HG03439 (cell line): ENCODE measurements around the gene SLC25A51.
A peak's percentile ranks its signal among the peaks of the same experiment; 100 is the strongest.
"Not testable (repeated sequence)": the region's sequence is repeated elsewhere in the genome, so short reads cannot be mapped to it uniquely, and the experiment has no call there.

ENCODE experiments used
- ATAC-seq: cut with Tn5 transposase; IDR thresholded peaks from one replicate; pipeline ENCODE4 v1.9.1; 2021; ENCODE audit warnings: mild to moderate bottlenecking, moderate library complexity; ENCODE audit not compliant: unreplicated experiment

The SLC25A51 gene

DNA sequence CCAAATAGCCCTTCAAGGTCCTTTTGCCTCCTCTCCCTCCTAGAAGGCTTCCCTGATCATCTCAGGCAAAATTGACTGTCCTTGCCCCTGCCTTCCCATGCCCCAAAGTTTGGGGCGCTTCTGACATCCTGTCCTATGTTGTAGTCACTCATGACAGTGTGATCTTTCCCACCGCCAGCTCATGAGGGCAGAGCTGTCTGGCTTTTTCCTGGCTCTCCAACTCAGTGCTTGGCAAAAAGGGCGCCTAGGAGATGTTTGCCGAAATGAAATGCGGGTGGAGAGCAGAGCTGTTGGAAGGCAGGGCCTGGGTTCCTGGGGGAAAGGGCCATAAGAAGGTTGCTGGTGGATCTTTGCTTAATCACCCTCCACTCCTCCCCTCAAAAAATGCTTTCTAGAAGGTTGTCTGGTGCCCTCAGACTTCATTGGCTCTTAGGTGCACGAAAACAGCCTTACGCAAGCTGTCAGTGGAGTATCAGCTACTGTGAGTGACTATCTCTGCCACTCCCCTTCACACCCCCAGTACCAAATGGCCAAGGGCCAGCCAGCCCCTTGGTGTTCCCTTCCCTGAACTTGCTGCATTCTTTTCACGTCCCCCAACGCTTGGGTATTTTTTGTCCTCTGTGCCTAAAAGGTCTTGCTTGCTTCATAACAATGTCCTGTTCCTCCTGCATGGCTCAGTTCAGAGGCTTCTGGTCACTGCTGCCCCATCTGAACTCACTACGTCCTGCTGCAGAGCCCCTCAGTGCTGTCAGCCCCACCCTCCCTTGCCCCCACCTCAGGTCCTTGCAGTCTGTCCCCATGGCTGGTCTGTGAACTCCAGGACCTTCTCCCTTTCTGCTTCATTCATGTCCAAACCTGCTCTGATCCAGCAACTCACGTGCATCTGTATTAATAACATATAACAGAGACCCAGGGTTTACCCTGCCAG lies 2.6 kb upstream of the SLC25A51 start:
- ATAC-seq, result no peak

DNA sequence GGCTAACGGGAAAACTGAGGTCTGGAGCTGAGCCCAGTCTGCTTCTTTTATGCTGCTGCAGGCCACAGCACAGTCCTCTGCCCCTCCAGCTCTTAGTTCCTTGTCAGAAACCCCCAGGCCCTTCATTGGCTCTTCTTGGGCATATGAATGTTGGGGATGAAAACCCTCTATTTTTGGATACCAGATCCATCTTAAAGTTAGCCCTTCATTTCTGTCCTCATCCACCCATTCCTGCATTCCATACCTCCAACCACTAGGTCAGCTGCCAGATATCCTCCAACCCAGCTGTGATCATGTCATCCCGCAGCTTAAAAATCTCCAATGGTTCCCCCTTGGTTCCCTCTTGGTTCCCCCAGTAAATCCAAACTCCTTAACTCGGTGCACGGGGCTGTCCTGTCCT lies 1.8 kb upstream of the SLC25A51 start:
- ATAC-seq, result no peak

DNA sequence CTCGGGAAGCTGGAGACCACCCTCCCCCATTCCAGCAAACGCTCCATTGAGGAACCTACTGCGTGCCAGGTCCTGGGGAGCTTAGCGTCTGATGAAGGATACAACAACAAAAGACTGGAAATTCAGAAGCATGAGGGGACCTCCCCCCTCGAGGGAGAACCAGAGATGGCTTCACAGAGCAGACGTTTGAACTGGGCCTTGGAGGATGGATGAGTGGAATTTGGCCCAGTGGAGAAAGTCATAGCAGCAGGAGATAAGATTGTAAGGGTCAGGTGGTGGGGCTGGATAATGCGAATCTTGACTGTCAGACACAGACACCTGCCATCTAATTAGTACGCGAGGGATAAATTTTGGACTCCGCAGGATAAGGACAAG lies 1.2 kb upstream of the SLC25A51 start:
- no peak for ATAC-seq

DNA sequence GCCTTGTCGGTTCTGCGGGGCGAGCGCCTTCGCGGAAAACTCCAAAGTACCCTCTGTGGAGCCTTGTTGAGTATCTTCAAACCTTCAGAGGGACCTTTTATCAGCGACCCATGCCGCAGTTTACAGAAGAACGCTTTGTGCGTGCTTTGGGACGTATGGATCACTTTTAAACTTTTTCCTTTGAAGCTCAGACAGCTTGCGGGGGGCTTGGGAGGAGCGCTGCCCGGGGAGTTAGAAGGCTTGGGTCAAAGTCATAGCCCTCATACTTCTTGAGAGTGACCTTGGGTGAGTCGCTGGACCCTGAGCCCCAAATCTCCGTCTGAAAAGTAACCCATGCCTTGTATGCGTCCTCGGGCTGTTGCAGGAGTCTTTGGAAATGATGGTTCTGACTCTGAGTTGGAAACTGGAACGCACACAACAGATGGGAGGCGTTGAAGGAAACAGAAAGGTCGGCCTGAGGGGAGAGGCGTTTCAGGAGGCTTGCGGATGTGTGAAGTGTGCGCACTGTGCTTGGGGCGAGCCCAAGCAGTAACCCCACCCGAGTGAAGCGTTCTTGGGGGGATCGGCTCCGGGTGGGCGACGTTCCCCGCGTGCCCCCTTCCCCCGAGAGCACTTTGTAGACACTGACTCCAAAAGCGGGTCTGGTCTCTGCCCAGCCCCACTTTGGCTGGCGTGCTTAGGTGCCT lies 661 bp upstream of the SLC25A51 start:
- no peak for ATAC-seq

DNA sequence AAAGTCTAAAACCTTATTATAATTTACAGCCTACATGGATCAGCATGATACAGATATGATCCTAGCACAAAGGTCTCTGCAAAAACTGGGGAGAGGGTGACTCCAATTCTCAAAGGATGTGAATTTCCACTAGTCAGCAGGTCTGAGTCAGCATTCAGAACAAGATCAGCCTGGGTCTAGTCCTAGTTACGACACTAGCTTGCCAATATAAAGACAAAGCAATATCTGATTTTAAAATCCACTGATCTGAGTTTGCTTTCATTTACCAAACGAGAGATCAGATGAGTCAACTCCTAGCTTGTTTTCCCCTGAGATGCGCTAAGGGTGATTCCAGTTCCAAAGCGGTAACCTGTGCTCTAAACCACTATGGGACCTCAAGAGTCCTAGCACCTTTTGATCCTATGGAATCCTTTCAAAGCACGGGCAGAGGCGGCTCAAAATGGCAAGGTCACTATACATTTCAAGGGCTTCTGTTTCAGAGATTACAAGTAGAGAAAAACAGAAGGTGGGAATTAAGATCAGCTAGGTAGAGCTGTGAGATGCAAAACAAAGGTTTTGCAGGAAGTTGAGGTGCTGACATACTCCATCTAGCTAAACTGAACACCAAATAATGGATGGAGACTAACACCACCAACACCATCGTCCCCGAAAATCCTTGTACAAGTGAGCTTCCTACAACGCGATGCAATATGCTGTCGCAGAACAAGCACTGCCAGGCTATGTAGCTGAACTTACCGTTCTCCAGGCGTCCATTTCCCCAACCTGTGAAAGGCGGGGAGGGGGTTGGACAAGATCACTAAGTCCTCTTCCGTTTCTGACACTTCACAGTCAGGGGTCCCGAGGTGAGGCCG lies 906 bp downstream of the SLC25A51 start:
- ATAC-seq, result peak; percentile 8

DNA sequence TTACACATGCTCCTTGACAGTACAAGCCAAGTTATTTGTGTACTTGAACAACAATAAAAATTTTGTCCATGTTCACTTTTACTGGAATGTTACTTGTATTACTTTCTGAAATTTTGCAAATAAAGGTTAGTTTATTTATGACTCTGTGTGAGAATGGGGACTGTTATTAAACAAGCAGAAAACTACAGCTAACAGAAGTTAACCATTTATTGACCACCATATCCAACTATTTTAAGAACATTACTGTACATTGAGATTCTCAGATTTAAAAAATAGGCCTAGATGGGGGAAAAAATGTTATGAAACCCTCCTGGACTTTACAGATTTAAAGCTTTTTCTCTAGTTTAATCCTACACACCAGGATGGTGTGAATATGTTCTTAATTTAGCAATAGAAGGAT lies 1.8 kb downstream of the SLC25A51 start:
- ATAC-seq, result no peak

DNA sequence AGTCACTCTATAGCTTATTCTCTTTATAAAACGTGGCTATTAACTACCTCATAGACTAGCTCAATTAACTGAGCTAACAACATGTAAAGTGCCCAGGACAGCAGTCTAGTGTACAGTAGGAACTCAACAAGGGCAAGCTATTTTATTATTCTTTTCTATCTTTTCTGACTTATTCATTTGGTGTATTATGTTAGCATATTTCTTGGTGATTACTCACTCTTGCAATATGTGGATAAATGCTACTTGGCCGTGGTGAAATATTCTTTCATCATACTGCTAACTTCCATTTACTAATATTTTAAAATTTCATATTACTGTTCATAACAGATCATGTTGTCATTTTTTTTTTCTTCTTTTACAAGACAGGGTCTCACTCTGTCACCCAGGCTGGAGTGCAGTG lies 4.9 kb downstream of the SLC25A51 start:
- ATAC-seq, result no peak

DNA sequence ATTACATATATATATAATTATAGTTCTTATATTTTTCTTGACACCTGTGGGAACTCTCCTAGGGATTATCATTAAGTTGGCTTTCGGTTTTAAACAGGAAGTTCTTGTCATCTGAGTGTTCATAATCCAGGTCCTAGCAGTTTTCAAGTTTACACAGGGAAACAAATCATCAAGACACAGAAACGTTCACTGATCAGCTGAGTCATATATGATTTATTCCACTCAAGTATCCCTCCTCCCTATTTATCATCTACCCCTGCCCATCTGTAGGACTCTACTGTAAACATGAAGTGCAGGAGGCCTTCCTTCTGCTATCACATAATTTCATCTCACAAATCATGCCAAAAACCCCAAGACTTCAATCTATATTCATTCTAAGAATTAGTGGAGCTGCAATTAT lies 6.3 kb downstream of the SLC25A51 start:
- no peak for ATAC-seq

DNA sequence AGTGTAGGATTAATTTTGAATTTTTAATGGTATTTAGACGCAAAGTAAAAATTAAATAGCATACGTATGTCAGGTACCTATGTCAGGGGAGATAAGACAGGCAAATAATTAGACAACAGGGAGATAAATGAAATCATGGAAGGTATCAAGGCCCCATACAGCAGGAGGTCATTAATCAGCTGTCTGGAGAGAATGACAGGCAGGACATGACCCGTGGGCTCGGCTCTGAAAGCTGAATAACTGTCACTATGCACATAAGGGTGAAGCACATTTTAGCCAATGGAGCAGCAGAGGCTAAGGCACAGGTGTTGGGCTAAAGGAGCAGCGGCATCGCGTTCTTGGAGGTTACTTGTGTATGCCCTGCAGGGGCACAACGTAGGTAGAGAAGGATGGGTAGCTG lies 11.9 kb downstream of the SLC25A51 start:
- no peak for ATAC-seq

DNA sequence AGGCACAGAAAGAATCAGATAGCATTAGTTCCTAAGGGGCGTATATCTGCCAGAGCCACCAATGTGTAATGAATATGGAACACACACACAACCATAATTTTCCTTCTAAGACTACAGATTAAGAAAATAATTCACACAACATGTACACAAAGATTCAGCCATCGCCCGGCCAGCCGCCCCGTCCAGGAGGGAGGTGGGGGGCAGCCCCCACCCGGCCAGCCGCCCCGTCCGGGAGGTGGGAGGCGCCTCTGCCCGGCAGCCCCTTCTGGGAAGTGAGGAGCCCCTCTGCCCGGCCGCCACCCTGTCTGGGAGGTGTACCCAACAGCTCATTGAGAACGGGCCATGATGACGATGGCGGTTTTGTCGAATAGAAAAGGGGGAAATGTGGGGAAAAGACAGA lies 12.9 kb downstream of the SLC25A51 start:
- ATAC-seq, result not testable (repeated sequence)

DNA sequence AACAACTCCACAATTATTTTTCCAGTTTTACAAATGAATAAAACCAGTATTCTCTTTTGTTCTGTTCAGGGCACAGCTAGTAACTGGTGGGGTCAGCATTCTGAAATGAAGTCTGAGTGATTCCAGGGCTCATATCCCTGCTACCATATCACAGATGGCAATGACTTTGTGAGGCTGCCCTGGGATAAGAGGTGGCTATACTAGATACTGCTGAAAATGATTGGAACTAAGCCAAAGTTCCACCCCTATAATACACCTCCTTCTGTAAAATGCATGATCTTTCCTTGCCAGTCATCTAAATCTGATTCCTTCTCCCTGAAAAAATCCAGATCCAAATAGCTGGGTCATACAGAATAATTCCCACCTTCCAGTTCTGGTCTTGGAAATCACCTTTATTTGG lies 14.4 kb downstream of the SLC25A51 start:
- no peak for ATAC-seq

DNA sequence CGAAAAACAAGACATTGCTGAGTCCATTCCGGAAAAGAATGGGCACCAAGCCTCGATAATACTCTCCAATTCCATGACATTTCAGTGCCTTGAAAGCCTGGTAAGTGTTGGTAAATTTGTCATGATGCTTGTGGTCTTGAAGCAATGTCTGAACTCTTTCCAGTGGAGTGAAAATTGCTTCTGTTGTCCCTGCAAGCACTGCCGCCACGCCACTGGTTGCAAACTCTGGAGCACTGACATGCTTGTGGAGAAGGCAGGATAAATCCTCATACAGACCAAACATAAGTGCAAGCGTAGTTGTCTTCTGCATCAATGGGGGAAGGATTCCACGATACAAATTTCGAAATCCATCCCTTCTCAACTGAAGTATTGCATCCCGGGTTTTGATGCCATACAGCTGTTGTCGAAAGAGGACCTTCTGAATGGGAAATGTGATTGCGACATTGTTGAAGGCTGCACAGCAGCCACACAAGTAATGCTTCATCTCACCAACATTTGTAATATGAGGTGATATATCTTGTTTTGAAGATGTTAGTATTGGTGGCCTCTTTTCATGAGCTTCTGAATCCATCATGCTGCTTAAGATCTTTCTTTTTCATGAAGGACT lies 15.8 kb downstream of the SLC25A51 start:
- not testable (repeated sequence) for ATAC-seq

DNA sequence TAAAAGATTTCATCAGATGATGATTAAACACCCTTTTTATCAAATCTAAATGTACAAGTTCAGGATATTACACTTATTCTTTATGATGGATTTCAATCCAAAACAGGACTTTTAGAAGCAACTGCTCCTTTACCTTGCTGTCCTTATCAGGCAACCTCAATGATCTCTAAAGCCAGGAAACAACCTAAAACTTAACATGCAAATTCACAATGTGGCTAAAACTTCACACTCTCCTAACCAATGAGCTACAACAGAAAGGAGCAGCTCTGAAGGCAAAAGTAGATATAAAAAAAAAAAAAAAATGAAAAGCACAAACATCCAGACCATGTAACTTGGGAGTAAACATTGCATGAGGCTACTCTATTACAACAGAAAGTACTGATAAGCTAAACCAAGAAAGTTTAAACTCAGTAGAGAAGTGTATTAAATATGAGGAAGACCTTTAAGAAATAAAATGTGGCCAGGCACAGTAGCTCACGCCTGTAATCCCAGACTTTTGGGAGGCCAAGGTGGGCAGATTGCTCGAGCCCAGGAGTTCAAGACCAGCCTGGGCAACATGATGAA lies 22.9 kb downstream of the SLC25A51 start:
- ATAC-seq, result no peak

DNA sequence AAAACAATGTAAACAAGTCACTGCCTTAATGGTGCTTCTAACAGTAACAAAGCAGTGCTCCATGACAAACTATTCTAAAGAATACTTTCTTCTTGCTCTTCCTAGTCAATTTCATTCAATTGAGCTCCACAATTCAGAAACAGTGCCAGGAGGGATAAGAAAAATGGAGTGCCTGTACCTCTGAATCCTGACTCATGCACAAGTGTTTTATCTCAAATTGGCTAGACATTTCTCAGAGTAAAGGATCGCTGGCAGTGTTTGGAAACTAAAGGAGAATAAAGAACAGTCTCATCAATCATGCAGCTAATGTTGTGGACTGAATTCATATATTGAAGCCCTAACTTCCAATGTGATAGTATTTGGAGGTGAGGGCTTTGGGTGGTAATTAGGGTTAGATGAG lies 27.6 kb downstream of the SLC25A51 start:
- ATAC-seq, result no peak

DNA sequence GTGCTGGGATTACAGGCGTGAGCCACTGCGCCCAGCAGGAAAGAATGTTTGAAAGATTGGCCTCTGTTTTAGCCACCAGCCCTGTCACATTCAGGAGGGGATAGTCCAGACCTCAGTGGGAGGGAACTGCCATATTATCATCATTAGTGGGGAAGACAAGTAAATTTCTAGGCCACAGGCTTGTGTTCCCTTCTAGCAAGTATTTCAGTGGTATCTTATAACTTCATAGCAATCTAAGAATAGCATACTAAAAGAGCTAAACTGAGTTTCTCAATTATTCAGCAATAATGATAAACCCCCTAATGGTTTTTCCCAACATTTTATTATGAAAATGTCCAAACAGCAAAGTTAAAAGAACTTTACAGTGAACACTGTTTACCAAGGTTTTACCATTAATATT lies 30.0 kb downstream of the SLC25A51 start:
- no peak for ATAC-seq

DNA sequence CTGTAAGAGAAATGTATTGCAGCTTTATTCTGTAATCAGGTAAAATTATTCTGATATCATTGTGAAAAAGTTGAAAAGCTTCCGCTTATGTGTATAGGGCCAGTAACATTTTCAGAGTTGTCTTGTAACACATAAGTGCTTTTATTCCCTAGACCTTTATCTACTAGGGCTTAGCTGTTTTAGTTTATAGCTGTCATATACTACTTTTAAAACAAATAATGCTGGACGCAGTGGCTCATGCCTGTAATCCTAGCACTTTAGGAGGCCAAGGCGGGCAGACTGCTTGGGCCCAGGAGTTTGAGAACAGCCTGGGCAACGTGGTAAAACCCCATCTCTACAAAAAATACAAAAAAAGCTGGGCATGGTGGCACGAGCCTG lies 33.1 kb downstream of the SLC25A51 start:
- ATAC-seq, result no peak

DNA sequence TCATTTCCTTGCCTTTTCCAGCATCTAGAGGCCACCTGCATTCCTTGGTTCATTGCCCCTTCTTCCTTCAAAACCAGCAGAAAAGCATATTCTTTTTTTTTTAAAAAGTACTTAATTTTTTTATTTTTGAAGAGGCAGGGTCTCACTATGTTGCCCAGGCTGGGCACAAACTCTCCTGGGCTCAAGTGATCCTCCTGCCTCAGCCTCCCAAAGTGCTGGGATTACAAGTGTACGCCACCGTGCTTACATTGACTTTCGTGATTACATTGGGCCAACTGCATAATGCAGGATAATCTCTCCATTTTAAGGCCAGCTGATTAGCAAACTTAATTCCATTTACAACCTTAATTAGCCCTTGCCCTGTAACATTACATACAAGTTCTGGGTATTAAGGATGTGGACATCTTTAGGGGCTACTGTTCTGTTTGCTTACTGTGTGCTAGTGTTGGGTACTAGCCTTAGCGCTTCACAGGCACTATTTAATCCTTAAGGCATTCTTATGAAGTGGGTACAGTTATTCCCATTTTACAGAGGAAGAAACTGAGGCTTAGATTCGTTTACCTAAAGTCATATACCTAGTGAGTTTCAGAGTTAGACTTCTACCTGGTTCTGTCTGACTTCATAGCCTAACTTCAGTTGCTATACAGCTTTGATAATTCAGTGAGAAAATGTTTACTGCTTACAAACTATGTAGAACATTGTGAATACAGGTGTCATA lies 33.7 kb downstream of the SLC25A51 start:
- ATAC-seq, result no peak

DNA sequence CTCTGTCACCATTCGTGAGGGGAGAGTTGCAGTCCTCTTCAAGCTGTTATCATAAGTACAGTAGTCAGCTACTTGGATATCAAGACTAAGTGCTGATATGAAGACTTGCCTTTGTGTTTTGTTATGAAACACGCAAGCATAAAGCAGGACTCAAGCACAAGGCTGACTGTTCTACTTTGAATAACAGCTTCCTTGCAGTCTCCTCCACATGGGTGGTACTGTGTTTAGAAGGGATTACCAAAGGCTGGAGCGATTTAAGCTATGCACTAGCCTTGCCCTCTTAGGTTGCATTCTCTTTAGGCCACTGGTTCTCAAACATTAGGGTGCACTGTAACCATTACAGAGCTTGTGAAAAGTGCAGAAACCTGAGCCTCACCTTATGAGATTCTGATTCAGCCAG lies 41.4 kb downstream of the SLC25A51 start:
- ATAC-seq, result no peak

DNA sequence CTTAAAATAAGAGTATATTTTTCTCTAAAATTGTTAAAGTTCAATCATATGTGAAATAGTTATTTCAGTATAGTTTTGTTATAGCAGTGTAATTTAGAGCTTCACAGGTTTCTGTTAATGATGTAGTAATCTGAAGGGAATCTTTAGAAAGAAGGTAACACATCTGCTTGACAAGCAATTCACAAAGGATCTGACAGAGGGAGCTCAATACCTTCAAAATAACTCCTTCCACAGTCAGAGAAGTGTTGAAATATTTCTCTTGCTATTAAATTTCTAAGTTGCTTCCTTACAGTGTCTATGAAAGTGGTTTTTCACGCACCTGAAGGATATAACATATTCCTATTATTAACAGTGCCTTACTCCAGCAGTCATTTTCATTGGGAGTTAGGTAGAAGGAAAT lies 44.9 kb downstream of the SLC25A51 start:
- ATAC-seq, result no peak

DNA sequence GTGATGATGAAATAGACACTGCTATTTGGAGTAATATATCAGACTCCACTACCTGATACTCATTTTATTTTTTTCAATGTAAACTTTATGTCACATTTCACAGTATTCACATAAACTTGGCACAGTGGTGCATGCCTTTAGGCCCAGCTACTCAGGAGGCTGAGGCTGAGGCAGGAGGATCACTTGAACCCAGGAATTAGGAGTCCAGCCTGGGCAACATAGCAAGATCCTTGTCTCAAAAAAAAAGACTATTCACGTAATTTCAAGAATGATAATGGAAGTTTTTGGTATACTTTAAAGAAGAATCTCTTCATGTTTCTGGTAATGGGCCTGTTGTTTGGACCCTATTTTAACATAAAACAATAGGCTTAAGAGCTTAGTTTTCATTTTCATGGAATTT lies 47.4 kb downstream of the SLC25A51 start:
- ATAC-seq, result no peak
